GM19468 (cell line): ENCODE data around the gene E2F3.
A peak's percentile ranks its signal among the peaks of the same experiment; 100 is the strongest.

Source experiments
- ATAC-seq: cut with Tn5 transposase; IDR thresholded peaks from one replicate; pipeline ENCODE4 v1.9.1; 2021; ENCODE audit warnings: mild to moderate bottlenecking, moderate library complexity, moderate number of reproducible peaks; ENCODE audit not compliant: unreplicated experiment; ENCODE audit errors: extremely low read depth

Gene E2F3

DNA sequence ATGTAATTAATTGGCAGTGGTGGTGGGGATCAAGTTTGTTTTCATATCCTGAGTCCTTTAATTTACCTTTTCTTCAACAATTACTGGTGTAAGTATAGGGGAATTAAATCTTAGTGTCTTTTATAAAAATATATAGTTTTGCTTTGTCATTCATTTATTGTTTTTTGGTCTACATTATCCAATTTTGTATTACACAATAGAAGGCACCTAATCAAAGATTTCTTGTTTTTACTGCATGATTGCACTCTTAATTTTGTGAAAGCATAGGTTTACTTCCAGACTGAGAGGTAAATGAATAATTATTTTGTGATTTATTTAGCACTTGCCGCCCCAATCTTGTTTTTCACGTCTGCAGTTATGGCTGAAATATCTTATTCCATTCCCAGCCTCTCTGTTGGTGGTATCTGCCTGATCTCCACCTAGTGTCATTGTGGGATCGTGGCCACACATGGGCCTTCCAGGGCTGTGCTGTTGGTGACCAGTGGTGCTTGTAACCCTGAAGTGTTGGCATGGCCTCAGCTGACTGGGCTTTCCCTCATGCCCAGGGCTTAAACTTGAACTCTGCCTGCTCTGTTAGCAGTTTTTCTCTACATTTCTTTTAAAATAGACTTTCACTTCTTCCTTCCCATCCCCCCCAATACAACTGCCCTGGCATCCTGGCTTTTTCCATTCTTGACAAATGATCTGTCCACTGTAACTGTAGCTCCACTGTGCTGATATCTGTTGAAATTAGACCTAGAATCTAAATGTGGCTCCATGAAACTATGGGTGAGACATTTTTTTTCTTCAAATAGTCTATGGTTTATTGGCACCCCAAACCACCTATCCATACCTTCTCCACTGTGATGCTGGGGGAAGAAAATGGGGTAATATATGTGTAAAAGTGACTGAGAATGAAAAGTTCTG is 24.8 kb downstream of the E2F3 start:
- no peak for ATAC-seq

DNA sequence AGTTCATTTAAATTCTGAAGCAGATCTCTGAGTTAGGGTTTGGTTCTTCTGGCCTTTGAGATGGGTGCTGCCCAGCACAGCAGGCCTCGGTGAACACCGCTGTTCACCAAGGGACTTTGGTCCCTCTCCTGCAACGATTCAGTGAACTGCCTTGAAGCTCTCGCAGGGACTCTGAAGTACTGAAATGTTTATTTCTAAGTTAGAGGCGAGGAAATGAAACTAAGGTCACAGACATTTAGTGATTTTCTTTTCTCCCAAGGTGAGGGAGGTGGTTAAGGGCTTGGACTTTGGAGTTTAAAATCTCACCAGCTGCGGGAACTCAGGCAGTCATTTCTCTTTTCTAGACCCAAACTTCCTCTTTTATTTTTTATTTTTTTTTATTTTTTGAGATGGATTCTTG is 26.2 kb downstream of the E2F3 start:
- ATAC-seq, result peak; percentile 93

DNA sequence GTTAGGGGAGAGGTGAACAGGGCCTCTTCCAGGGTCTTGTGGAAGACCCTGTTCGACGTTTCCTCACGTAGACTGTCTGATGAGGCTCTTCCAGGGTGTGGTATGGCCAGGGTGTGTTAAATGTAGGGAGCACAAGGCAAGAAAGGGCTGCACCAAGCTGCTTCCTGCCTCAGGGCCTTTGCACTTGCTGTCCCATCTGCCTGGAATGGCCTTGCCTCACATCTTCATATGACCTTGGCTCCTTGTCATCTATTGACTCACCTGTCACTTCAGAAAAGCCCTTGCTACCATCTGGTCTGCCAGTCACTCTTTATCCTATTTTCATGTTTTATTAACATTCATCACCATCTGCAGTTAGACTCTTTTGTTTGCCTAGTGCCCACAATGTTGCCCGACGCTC is 31.0 kb downstream of the E2F3 start:
- ATAC-seq, result no peak

DNA sequence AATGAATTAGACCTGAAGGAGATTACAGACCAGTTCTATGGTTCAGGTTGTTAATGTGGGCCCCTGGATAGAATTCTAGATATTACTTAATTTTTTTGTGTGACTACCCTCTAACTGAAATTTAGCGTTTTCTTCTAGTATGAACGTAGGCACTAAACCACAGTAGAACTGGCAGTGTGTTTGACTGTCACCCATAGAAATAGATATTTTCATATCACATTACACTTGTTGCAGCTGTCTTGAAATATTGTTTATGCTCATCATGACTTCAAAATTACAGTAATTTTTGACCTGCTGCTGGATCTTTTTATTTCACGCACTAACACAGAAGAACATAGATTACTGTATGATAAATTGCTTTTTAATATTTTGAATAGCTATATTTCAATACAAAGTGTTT is 31.6 kb downstream of the E2F3 start:
- no peak for ATAC-seq

DNA sequence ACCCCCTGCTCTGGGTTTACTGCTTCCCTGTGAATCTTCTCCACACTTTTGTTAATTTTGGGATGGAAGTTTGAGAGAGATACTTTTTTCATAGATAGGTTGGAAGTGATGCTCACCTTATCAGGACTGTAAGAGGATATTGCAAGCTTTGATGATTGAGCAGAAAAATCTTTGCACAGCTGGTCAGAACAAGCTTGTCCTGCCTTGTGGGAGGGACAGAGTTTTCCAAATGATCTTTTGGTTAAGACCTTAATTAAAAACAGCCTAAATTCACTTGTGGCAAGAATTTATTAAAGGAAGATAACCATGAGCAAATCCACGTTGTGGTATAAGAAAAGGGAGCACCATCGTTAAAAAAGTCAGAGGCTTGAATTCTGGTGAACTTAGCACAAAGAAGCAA is 32.2 kb downstream of the E2F3 start:
- no peak for ATAC-seq

DNA sequence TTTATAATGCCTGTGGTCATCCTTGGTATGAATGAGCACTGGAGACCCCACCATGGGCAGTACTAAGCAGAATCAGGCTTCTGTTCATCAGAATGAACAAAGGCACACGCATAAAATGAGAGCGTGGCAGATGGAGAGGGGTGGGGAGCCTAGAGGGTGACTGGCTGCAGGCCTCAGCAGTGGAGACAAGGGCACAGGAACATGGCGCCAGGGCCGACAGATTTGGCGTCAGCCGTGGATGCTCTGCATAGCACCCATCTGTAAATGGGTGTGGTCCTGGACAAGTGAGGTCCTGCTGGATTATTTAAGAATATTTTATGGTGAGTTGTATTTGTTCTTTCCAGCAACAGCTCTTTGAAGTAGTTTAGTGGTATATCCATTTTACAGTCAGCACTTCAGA is 33.1 kb downstream of the E2F3 start:
- no peak for ATAC-seq

DNA sequence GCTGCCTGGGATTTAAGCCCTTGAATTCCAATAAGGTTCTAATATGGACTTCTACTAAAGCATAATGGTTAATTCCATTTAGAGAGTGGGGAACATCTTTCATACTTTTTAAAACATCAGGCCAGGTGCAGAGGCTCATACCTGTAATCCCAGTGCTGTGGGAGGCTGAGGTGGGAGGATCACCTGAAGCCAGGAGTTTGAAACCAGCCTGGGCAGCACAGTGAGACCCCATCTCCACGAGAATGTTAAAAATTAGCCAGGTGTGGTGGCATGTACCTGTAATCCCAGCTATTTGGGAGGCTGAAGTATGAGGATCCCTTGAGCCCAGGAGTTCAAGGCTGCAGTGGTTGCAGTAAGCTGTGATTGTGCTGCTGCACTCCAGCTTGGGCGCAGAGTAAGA is 35.0 kb downstream of the E2F3 start:
- ATAC-seq, result no peak

DNA sequence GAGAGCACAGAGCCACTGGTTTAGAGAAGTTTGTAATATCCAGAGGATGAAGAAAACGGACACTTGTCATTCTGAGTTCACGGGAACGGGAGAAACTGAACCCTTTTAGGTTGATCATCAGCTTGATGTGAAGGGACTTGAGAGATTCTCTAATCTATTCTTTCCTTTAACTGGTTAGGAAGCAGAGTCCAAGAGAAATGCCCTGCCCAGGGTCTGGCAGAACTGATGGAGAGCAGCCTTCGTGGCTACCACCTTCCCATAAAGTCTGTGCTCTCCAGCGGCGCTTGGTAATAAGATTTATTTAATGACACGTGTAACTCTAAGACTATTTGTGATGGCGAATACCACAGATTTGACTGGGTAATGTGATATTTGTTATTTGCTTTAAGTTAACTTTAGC is 36.0 kb downstream of the E2F3 start:
- no peak for ATAC-seq

DNA sequence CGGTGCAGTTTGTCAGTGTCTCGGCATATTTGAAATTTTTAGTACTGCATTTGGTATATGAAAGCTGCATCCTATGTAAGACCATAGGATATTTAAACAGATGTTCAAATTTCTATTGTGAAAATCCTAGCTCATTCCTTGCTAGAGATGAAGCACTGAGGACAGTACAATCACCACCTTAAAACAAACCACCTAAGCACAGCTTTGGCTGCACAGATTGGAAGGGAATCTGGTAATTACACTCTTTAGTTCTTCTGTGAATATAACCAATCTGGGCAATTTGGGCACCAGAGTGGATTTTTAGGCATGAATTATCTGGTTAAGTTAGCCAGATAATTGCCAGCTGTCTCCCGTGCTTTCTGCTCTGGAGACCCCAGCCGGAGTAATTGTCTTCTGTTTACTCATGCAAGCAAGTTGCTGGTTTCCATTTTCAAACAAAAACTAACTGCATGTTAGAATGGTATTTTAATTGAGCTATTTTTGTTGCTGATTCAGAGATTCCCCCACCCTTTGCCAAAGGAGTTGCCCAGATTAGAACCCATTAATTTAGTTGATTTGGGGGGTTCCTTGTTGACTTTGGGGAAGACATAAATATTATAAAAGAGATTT is 36.9 kb downstream of the E2F3 start:
- ATAC-seq, result no peak

DNA sequence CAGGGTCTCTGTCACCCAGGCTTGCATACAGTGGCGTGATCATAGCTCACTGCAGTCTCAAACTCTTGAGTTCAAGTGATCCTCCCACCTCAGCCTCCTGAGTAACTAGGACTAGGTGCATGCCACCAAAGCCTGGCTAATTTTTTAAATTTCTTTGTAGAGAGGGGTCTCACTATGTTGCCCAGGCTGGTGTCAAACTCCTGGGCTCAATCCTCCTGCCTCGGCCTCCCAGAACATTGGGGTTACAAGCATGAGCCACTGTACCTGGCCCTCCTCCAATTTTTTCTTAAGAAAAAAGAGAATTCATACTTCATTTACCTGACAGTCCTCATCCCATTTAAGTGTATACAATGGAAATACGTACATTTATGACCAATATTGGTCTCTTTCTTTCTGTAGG is 37.9 kb downstream of the E2F3 start:
- no peak for ATAC-seq

DNA sequence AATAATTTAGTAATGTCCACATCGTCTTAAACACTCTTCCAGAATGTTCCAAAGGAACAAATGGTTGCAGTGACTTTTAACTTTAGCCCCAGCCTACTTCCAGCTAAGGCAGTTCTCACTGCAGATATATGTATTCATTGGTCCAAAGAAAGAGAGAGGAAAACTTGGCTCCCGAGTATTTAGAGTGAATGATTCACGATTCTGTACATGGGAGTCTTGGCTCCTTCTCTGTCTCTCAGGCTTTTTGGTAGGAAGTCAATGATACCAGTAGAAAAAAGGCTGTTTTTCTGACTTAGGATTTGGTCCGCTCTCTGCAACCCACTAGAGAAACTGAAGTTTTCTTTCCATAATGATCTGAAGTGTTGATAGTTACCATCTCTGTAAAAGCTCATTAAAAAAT is 38.6 kb downstream of the E2F3 start:
- ATAC-seq, result no peak

DNA sequence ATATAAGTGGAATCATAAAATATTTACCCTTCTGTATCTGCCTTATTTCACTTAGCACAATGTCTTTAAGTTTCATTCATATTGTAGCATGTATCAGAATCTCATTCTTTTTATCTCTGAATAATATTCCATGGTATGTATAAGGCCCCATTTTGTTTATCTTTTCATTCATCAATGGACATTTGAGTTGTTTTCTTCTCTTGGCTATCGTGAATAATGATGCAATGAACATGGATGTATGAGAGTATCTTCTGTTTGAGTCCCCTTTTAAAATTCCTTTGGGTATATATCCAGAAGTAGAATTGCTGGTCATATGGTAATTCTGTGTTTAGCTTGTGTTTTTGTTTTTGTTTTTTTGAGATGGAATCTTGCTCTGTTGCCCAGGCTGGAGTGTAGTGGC is 39.6 kb downstream of the E2F3 start:
- ATAC-seq, result no peak

DNA sequence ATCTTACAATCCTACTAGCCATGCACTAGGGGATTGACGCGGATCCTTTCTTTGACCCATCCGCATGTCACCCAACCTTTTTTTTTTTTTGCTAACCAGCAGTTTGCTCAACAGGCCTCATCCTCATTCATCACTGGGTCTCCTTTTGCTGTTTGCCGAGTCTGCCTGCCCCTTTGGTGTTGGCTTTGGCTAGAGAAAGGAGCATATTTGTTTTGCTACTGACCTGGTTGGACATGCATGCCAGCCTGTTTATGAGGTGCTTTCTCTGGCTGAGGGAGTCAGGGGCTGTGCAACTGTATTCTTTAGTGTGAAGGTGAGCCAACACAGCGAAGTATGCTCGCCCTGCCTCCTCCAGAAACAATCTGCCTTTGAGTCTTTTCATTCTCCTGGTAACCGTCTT is 40.2 kb downstream of the E2F3 start:
- no peak for ATAC-seq

DNA sequence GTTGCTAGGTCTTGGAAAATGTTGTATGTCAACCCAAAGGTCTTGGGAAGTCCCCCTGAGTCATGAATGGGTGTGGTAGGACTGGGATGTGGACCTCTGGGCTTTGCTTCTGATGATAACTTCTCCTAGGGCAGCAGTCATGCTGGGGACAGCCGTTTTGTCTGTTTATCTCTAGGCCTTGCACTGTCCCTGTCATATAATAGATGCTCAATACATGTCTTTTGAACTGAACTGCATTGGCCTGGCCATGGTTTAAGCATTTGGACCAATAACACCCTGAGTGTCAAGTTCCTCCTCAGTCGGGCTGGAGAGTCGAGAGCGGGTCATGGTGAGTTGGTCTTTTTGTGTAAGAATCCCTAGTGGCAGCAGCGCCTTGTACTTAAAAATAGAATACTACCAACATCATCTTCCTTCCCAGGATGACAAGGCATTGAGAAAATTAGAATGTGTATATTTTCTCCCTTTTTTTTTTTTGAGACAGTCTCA is 43.1 kb downstream of the E2F3 start:
- ATAC-seq, result no peak

DNA sequence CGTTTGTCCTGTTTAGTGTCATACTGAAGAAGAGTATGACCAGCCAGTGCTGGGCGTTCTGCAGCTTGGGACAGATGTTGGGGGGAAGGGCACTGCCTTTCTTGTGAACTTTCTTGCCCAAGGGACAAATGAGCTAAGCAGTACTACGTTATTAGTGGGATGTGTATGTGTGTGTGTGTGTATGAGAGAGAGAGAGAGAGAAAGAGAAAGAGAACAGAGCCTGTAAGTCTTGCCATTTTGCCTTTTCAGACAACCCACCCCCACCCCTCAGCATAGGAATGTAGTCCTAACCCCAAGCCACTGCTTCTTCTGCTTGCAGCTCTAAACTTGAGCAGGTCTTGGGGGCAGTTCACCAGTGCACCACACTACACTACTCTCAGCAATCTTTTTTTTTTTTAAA is 45.5 kb downstream of the E2F3 start:
- no peak for ATAC-seq

DNA sequence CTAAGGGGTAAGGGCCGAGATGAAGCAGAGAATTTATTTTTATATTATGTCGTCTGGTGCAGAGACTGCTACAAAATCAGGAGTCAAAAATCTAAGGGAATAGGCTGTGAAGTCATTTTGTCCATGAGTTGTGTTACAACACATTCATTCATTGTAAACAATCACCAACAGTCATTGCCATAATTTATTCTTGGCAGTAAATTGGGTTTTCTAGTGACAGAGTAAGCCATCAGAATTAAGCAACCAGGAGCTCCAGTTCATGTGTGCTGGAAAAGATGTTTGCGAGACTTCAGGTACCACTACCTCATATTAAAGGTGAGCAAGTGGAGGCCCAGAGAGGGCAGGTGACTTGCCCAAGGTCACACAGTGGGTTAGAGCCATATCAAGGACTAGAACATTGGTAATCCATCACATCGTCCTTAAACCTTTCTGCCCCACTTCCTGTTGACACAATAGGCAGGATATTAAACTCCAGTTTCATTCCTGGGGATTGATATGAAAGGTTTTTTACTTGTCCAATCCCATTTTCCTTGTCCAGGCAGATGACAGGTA is 46.0 kb downstream of the E2F3 start:
- no peak for ATAC-seq

DNA sequence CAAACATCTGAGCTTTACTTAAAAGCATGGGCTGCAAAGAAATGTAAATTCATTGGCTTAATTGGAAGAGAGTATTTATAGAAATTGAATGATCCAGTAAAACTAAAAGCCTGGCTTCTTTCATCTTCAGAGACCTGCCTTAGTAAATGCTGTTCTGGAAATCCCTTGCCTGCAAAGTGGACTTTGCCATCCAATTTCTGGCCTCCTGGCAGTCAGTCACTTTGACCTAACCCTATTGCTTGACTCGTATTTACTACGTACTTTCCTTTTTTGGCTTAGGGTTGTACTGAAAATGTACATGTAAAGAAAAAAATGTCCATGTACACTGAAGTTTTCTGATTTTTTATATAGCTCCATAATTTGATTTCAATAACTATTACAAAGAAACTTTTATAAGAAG is 47.1 kb downstream of the E2F3 start:
- ATAC-seq, result no peak

DNA sequence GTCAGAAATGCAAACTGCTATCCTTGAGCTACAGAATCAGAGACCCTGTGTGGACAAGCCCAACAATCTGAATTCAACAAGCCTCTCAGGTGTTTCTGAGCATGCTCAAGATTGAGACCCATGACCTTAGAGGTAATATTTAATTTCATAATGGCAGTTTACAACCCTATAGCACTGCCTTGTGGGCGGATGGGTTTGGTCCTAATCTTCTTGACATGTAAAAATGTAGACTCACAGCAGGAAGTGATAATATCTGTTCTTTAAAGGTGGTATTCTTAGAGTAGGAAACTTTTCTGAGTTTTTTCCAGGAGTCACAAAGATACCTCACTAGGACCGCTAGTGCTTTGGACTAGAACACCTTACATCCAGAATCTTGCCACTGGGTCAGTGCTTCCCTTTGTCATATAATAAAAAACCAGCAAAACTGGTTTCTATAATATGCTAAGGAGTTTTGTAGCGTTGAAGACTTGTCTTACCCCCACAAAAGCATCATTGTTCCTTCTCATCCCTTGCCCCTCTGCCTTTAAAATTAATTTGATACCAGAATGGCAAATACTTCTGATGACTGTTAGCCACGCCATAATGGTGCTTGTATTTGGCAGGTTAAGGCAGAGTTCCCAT is 52.6 kb downstream of the E2F3 start:
- no peak for ATAC-seq

DNA sequence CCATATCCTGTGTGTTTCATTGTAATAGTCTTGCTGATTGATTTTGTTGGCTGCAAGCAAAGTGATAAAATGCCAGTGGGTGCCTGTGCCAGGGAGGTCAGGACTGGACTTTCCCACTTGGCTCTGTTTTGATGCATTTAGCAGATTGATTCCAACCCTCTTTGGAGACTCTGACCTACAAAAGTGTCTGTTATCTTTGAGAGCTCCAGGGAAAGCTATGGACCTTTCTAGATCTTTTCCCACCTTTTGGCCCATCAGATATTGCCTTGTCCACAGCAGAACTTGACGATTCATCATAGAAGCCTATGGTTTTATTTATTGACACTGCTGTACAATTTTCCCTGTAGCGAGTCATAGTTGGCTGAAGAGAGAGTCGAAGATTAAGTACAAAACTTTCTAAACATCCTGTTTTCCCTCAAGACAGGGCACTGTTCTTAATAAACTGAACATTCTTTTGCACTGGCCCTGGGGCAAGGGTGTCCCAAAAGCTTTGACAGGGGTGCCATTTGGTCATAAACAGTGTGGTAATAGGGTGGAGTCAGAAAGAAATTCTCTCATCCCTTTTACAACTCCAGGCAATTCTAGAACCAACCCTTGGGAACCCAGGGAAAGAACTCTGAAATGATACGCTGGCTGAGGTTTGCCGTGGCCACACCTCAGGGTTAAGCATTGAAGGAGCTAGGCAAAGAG is 53.7 kb downstream of the E2F3 start:
- no peak for ATAC-seq
